ENCODE results near the gene EEFSEC.

GRCh38 chr3:128436214-128436613 lies 282.9 kb downstream of the EEFSEC start:
- TF ChIP-seq CTCF (IDR thresholded peaks at IDR 0.05; ENCODE audit: low read length): no peak
- TF ChIP-seq EZH2 (optimal IDR thresholded peaks at IDR 0.05; ENCODE audit: low read depth, low read length): no peak

Measured in MM.1S (cell line).